ENCODE data around the gene PCK1. TPM values are rescaled to one million over a fixed set of nuclear protein-coding genes. Genes with fewer than 3 reads are reported as not detected.

PCK1 gene
- total RNA-seq, 1 experiment from 2014 or later, result 0.17 TPM

DNA sequence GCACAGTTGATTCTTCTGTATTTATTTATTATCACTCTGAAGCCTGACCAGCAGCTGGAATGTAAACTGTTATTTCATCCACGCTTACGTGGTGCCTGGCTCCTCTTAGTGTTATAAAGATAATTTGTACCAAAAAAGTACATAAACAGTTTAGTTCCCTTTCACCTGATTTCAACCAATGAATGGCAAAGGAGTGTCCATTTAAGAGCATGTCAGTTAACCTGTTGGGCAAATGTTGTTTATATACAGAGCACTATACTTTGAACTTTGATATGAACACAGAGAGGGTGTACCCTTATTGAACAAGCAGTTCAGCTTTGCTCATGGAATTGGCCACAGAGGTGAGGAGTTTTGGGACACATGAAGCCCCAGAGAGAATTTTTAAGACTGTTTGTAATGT lies 28.8 kb upstream of the PCK1 start:
- CTCF ChIA-PET, result no interaction called here
- H3K9me3 Mint-ChIP-seq, result peaks cover 45% of the 10 kb centered on the region
- peaks cover 29% of the 10 kb centered on the region for H3K27me3 Mint-ChIP-seq (ENCODE audit: low read depth)
- H3K4me3 Mint-ChIP-seq, result no peak overlapping the region
- POLR2A ChIA-PET, result no interaction called here
- no peak overlapping the region for H3K27ac Mint-ChIP-seq
- peaks cover 28% of the 10 kb centered on the region for H3K36me3 Mint-ChIP-seq
- DNase-seq (ENCODE audit: low spot score) (no peak), ATAC-seq (no peak)
- TF ChIP-seq USF1 (CRISPR knock-in tag; IDR thresholded peaks at IDR 0.05) (no peak), PREB (CRISPR knock-in tag; IDR thresholded peaks at IDR 0.05; ENCODE audit: borderline replicate concordance) (no peak), NR1H2 (CRISPR knock-in tag; IDR thresholded peaks at IDR 0.05) (no peak), JUN (CRISPR knock-in tag; IDR thresholded peaks at IDR 0.05) (no peak), SOX15 (CRISPR knock-in tag; IDR thresholded peaks at IDR 0.05) (no peak), EMX1 (CRISPR knock-in tag; IDR thresholded peaks at IDR 0.05) (no peak), ATF6 (CRISPR knock-in tag; IDR thresholded peaks at IDR 0.05) (no peak), TP53 (CRISPR knock-in tag; IDR thresholded peaks at IDR 0.05) (no peak), ZNF232 (CRISPR knock-in tag; IDR thresholded peaks at IDR 0.05) (no peak)
- TF ChIP-seq, protein P1, sequence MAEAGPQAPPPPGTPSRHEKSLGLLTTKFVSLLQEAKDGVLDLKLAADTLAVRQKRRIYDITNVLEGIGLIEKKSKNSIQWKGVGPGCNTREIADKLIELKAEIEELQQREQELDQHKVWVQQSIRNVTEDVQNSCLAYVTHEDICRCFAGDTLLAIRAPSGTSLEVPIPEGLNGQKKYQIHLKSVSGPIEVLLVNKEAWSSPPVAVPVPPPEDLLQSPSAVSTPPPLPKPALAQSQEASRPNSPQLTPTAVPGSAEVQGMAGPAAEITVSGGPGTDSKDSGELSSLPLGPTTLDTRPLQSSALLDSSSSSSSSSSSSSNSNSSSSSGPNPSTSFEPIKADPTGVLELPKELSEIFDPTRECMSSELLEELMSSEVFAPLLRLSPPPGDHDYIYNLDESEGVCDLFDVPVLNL (CRISPR knock-in tag; IDR thresholded peaks at IDR 0.05; ENCODE audit: borderline replicate concordance, low read depth), result no peak
- peaks cover 3% of the 10 kb centered on the region; the same call in 1 of the 2 replicates for H3K4me1 Mint-ChIP-seq

DNA sequence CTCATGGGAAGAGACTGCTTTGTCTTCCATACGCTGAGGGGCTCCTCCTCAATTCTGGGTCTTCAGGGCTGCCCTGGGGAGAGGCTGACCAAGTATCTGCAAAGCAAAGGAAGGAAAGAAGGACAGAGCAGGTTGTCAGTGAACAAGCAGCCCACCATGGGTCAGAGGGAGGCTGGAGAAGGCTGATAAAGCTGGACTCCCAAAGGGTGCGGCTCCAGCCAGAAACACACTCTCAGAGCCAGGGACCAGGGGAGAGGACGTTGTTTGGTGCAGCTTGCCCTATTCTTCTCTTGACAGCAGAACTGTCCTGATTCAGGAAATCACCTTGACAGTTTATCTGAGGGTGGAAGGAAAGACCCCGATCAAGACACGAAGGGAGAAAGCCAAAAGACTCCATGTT lies 25.6 kb upstream of the PCK1 start:
- H3K4me3 Mint-ChIP-seq, result no peak overlapping the region
- ChIA-PET POLR2A (no interaction called here), CTCF (interaction anchor here (1.2 kb wide), 1 partner anchor 8 kb away, joined by 5 read pairs; no protein-coding TSS in a partner anchor)
- peaks cover 38% of the 10 kb centered on the region for H3K27me3 Mint-ChIP-seq (ENCODE audit: low read depth)
- no peaks in the 10 kb centered on the region for H3K4me1 Mint-ChIP-seq
- no peak overlapping the region for H3K27ac Mint-ChIP-seq
- ATAC-seq (no peak), DNase-seq (ENCODE audit: low spot score) (no peak)
- H3K36me3 Mint-ChIP-seq, result peaks cover 33% of the 10 kb centered on the region
- H3K9me3 Mint-ChIP-seq, result peaks cover 62% of the 10 kb centered on the region
- TF ChIP-seq ZNF416 (CRISPR knock-in tag; IDR thresholded peaks at IDR 0.05) (no peak), IRF1 (CRISPR knock-in tag; IDR thresholded peaks at IDR 0.05) (no peak), NFYB (CRISPR knock-in tag; conservative IDR thresholded peaks at IDR 0.05; ENCODE audit: low read depth) (no peak), SP1 (CRISPR knock-in tag; conservative IDR thresholded peaks at IDR 0.05) (no peak), ZBTB21 (CRISPR knock-in tag; IDR thresholded peaks at IDR 0.05; ENCODE audit: borderline replicate concordance) (no peak), ZBTB43 (CRISPR knock-in tag; IDR thresholded peaks at IDR 0.05) (no peak), EMX1 (CRISPR knock-in tag; IDR thresholded peaks at IDR 0.05) (no peak), TEAD1 (CRISPR knock-in tag; IDR thresholded peaks at IDR 0.05) (no peak), ZNF512 (CRISPR knock-in tag; IDR thresholded peaks at IDR 0.05; ENCODE audit: borderline replicate concordance) (no peak), FOXP1 (CRISPR knock-in tag; IDR thresholded peaks at IDR 0.05; ENCODE audit: borderline replicate concordance) (no peak)
- TF ChIP-seq, protein P2, sequence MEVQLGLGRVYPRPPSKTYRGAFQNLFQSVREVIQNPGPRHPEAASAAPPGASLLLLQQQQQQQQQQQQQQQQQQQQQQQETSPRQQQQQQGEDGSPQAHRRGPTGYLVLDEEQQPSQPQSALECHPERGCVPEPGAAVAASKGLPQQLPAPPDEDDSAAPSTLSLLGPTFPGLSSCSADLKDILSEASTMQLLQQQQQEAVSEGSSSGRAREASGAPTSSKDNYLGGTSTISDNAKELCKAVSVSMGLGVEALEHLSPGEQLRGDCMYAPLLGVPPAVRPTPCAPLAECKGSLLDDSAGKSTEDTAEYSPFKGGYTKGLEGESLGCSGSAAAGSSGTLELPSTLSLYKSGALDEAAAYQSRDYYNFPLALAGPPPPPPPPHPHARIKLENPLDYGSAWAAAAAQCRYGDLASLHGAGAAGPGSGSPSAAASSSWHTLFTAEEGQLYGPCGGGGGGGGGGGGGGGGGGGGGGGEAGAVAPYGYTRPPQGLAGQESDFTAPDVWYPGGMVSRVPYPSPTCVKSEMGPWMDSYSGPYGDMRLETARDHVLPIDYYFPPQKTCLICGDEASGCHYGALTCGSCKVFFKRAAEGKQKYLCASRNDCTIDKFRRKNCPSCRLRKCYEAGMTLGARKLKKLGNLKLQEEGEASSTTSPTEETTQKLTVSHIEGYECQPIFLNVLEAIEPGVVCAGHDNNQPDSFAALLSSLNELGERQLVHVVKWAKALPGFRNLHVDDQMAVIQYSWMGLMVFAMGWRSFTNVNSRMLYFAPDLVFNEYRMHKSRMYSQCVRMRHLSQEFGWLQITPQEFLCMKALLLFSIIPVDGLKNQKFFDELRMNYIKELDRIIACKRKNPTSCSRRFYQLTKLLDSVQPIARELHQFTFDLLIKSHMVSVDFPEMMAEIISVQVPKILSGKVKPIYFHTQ (CRISPR knock-in tag; IDR thresholded peaks at IDR 0.05), result no peak
- TF ChIP-seq, protein P3, sequence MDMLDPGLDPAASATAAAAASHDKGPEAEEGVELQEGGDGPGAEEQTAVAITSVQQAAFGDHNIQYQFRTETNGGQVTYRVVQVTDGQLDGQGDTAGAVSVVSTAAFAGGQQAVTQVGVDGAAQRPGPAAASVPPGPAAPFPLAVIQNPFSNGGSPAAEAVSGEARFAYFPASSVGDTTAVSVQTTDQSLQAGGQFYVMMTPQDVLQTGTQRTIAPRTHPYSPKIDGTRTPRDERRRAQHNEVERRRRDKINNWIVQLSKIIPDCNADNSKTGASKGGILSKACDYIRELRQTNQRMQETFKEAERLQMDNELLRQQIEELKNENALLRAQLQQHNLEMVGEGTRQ (CRISPR knock-in tag; IDR thresholded peaks at IDR 0.05), result no peak
- TF ChIP-seq, protein P4, sequence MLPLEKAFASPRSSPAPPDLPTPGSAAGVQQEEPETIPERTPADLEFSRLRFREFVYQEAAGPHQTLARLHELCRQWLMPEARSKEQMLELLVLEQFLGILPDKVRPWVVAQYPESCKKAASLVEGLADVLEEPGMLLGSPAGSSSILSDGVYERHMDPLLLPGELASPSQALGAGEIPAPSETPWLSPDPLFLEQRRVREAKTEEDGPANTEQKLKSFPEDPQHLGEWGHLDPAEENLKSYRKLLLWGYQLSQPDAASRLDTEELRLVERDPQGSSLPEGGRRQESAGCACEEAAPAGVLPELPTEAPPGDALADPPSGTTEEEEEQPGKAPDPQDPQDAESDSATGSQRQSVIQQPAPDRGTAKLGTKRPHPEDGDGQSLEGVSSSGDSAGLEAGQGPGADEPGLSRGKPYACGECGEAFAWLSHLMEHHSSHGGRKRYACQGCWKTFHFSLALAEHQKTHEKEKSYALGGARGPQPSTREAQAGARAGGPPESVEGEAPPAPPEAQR (CRISPR knock-in tag; IDR thresholded peaks at IDR 0.05), result no peak

Measured in WTC11 (cell line).